SK-N-SH (cell line): ENCODE results near the gene ZAP70. TPM values are rescaled to one million over a fixed set of nuclear protein-coding genes. Genes with fewer than 3 reads are reported as not detected.

ENCODE experiments used
- CTCF ChIA-PET: fragments of 300-600, 350-600 bp; formaldehyde crosslinking; extraction: SDS; loops from one replicate; lab custom pipeline; 2021; lab: Yijun Ruan, JAX
- POLR2A ChIA-PET: fragments of 350-600 bp; sonication (Branson Sonifier 250); formaldehyde crosslinking; extraction: SDS; loops from one replicate; lab custom pipeline; 2020; ENCODE audit warnings: antibody characterized with exemption, inconsistent platforms; lab: Yijun Ruan, JAX
- DNase-seq: peaks from one replicate; pipeline ENCODE4 v3.0.0; 2012
- H2AFZ ChIP-seq: fragments of 200-600 bp; sonication (generic); 2 replicates; pipeline ENCODE4 v1.8.1; 2016; ENCODE audit warnings: antibody characterized with exemption, mild to moderate bottlenecking, low read depth
- H3F3A ChIP-seq: fragments of 200-600 bp; sonication (generic); replicated peaks from 2 replicates; pipeline ENCODE3; 2016; ENCODE audit warnings: antibody characterized with exemption, mild to moderate bottlenecking; ENCODE audit not compliant: insufficient read depth
- H3K27ac ChIP-seq, 2 experiments: fragments of 200-500 bp in 1 of 2; fragments of 200-600 bp in 1 of 2; sonication (Bioruptor generic) in 1 of 2; sonication (generic), shearing (Covaris generic) in 1 of 2; 2 replicates each; pipeline versions ENCODE4 v1.5.1 to v1.6.1; 2014 to 2016; ENCODE audit warnings: low read depth in 2 of 2, inconsistent platforms in 1 of 2, low read length in 1 of 2, mild to moderate bottlenecking in 1 of 2, mixed read lengths in 1 of 2
- H3K27me3 ChIP-seq: fragments of 200-600 bp; sonication (generic), shearing (Covaris generic); 2 replicates; pipeline ENCODE4 v1.6.1; 2016; ENCODE audit warnings: mixed run types; ENCODE audit not compliant: insufficient read depth
- H3K36me3 ChIP-seq, 2 experiments: fragments of 200-500 bp in 1 of 2; fragments of 200-600 bp in 1 of 2; sonication (Bioruptor generic) in 1 of 2; sonication (generic) in 1 of 2; replicated peaks in 1 of 2; 2 replicates each; pipeline versions ENCODE3 to v1.5.1; 2014 to 2016; ENCODE audit warnings: low read length in 1 of 2, mild to moderate bottlenecking in 1 of 2; ENCODE audit not compliant: insufficient read depth in 2 of 2, control insufficient read depth in 1 of 2
- H3K4me1 ChIP-seq, 2 experiments: fragments of 200-500 bp in 1 of 2; fragments of 200-600 bp in 1 of 2; sonication (Bioruptor generic) in 1 of 2; sonication (generic), shearing (Covaris generic) in 1 of 2; 2 replicates each; pipeline versions ENCODE4 v1.5.1 to v1.6.1; 2014 to 2016; ENCODE audit warnings: low read depth in 1 of 2, low read length in 1 of 2, mixed run types in 1 of 2; ENCODE audit not compliant: insufficient read depth in 2 of 2, control insufficient read depth in 1 of 2
- H3K4me2 ChIP-seq: fragments of 200-600 bp; sonication (generic), shearing (Covaris generic); 2 replicates; pipeline ENCODE4 v1.6.1; 2017; ENCODE audit warnings: mixed run types
- H3K4me3 ChIP-seq, 2 experiments: fragments of 200-500 bp in 1 of 2; fragments of 200-600 bp in 1 of 2; sonication (Bioruptor generic) in 1 of 2; sonication (generic), shearing (Covaris generic) in 1 of 2; 2 replicates each; pipeline versions ENCODE4 v1.5.1 to v1.8.1; 2014 to 2016; ENCODE audit warnings: low read depth in 2 of 2, inconsistent platforms in 1 of 2, low read length in 1 of 2, mild to moderate bottlenecking in 1 of 2, mixed read lengths in 1 of 2, moderate library complexity in 1 of 2
- H3K79me2 ChIP-seq: fragments of 200-600 bp; sonication (generic); 2 replicates; pipeline ENCODE4 v1.8.1; 2017; ENCODE audit warnings: mild to moderate bottlenecking; ENCODE audit not compliant: insufficient read depth
- H3K9ac ChIP-seq: fragments of 200-600 bp; sonication (generic); 2 replicates; pipeline ENCODE4 v1.6.1; 2017; ENCODE audit warnings: mixed run types
- H3K9me2 ChIP-seq: fragments of 200-600 bp; sonication (generic); 2 replicates; pipeline ENCODE4 v1.6.1; 2017; ENCODE audit warnings: mixed run types
- H3K9me3 ChIP-seq: fragments of 200-600 bp; sonication (generic); 2 replicates; pipeline ENCODE4 v1.6.1; 2017; ENCODE audit warnings: mixed run types, mild to moderate bottlenecking, moderate library complexity
- H4K20me1 ChIP-seq: fragments of 200-600 bp; sonication (generic); 2 replicates; pipeline ENCODE4 v1.6.1; 2017; ENCODE audit warnings: mild to moderate bottlenecking, mixed run types; ENCODE audit not compliant: insufficient read depth
- CHD2 ChIP-seq: fragments of 150-350 bp; IDR thresholded peaks from 2 replicates; pipeline ENCODE4 v1.6.1; 2018; ENCODE audit warnings: low read length; ENCODE audit not compliant: partially characterized antibody
- FOSL2 ChIP-seq: IDR thresholded peaks from 2 replicates; pipeline ENCODE4 v1.4.0; 2012; ENCODE audit warnings: low read depth, mild to moderate bottlenecking, moderate library complexity, borderline replicate concordance
- FOXJ3 ChIP-seq: sonication (generic); formaldehyde crosslinking; IDR thresholded peaks from 2 replicates; pipeline ENCODE4 v1.5.1; 2020; ENCODE audit warnings: mild to moderate bottlenecking, missing genetic modification reagents
- FOXM1 ChIP-seq: IDR thresholded peaks from 2 replicates; pipeline ENCODE4 v1.4.0; 2012; ENCODE audit warnings: low read depth, mild to moderate bottlenecking
- MEF2A ChIP-seq: IDR thresholded peaks from 2 replicates; pipeline ENCODE4 v1.4.0; 2012; ENCODE audit warnings: low read depth, borderline replicate concordance
- NRF1 ChIP-seq: IDR thresholded peaks from 2 replicates; pipeline ENCODE4 v1.6.1; 2012; ENCODE audit warnings: low read depth, mild to moderate bottlenecking, low read length
- RCOR1 ChIP-seq: fragments of 150-350 bp; IDR thresholded peaks from 2 replicates; pipeline ENCODE4 v1.6.1; 2017; ENCODE audit warnings: antibody characterized with exemption, low read length
- SMC3 ChIP-seq: IDR thresholded peaks from 2 replicates; pipeline ENCODE4 v1.6.1; 2012; ENCODE audit warnings: low read depth, low read length, improper control_type of control experiment
- TCF12 ChIP-seq: IDR thresholded peaks from 2 replicates; pipeline ENCODE4 v1.4.0; 2012
- TEAD4 ChIP-seq: IDR thresholded peaks from 2 replicates; pipeline ENCODE4 v1.4.0; 2012; ENCODE audit warnings: mild to moderate bottlenecking, borderline replicate concordance; ENCODE audit not compliant: insufficient read depth
- YY1 ChIP-seq: IDR thresholded peaks from 2 replicates; pipeline ENCODE4 v1.4.0; 2012; ENCODE audit warnings: low read depth, mild to moderate bottlenecking
- WGBS: methylation state at CpG from one replicate; pipeline ENCODE4 v1.1.6; 2017; ENCODE audit warnings: low lambda C conversion rate; 5-methylcytosine and 5-hydroxymethylcytosine counted together
- polyA plus RNA-seq, 3 experiments: library from polyadenylated mRNA; depleted of rRNA; stranded (reverse); fragments of >200 nt; gene quantifications; 2 replicates each; pipeline ENCODE4 v1.2.3, GENCODE V29; 2012
- TF ChIP-seq, protein P1 (sequence below): fragments of 150-350 bp; IDR thresholded peaks from 2 replicates; pipeline ENCODE4 v1.6.1; 2017; ENCODE audit warnings: antibody characterized with exemption, low read length, low read depth, borderline replicate concordance
- TF ChIP-seq, protein P2 (sequence below): IDR thresholded peaks from 2 replicates; pipeline ENCODE4 v1.4.0; 2012; ENCODE audit warnings: low read depth
- TF ChIP-seq, protein P3 (sequence below): fragments of 150-350 bp; IDR thresholded peaks from 2 replicates; pipeline ENCODE4 v1.6.1; 2016; ENCODE audit warnings: mild to moderate bottlenecking, low read depth, low read length
- TF ChIP-seq, protein P4 (sequence below): IDR thresholded peaks from 2 replicates; pipeline ENCODE4 v1.6.1; 2012; ENCODE audit warnings: mild to moderate bottlenecking, low read depth, low read length, moderate library complexity

The ZAP70 gene
- polyA plus RNA-seq, 1 of the 3 experiments (the other 2 are of a cell fraction): 0.05 TPM

DNA sequence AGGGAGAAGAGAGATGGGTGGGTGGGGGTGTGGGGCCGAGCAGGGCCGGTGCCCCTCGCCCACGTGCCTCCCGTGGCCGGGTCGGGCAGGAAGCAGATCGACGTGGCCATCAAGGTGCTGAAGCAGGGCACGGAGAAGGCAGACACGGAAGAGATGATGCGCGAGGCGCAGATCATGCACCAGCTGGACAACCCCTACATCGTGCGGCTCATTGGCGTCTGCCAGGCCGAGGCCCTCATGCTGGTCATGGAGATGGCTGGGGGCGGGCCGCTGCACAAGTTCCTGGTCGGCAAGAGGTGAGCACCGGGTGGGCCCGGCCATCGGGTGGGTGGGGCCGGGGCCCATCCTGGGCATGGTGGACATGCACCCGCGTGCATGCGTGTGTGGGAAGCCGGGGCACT lies 21.8 kb downstream of the ZAP70 start:
- Histone ChIP-seq H4K20me1 (no peaks in the 10 kb centered on the region), H3K4me3 (no peak overlapping the region), H3F3A (no peaks in the 10 kb centered on the region), H3K36me3 (no peaks in the 10 kb centered on the region), H3K9me2 (no peaks in the 10 kb centered on the region), H2AFZ (no peak overlapping the region), H3K4me2 (no peak overlapping the region), H3K9ac (no peak overlapping the region), H3K27me3 (no peaks in the 10 kb centered on the region), H3K4me1 (no peaks in the 10 kb centered on the region), H3K9me3 (no peaks in the 10 kb centered on the region), H3K79me2 (no peaks in the 10 kb centered on the region), H3K27ac (no peak overlapping the region)
- WGBS: 85% methylated on average over 22 of the region's 29 CpGs
- TF ChIP-seq TCF12 (no peak), TEAD4 (no peak)
- DNase-seq: no peak
- ChIA-PET POLR2A (no interaction called here), CTCF (no interaction called here)

DNA sequence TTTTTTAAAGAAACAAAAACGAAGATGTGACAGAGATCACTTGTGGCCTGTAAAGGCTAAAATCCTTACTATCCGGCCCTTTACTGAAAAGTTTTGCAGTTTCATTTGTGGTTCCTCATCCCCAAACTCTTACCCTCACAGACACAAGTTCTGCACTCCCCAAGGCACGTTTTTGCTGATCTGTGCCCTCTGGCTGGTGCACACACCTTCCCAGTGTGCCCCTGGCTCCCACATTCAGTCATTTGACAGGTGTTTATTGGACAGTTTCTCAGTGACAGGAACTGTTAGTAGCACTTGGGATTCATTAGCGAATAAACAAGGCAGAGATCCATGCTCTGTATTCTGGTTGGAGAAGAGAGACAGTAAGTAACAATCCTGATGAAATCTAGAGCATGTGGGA lies 22.8 kb downstream of the ZAP70 start:
- WGBS: 44% methylated on average over 4 of the region's 4 CpGs
- Histone ChIP-seq H3F3A (no peaks in the 10 kb centered on the region), H3K27ac (no peak overlapping the region), H3K79me2 (no peaks in the 10 kb centered on the region), H3K9ac (no peak overlapping the region), H4K20me1 (no peaks in the 10 kb centered on the region), H3K9me2 (no peaks in the 10 kb centered on the region), H3K4me1 (no peaks in the 10 kb centered on the region; a peak in 1 of 4 replicates), H2AFZ (no peak overlapping the region), H3K4me3 (no peak overlapping the region), H3K4me2 (no peak overlapping the region), H3K27me3 (no peaks in the 10 kb centered on the region), H3K36me3 (no peaks in the 10 kb centered on the region), H3K9me3 (no peaks in the 10 kb centered on the region)
- no peak for DNase-seq
- ChIA-PET POLR2A (no interaction called here), CTCF (no interaction called here)
- TF ChIP-seq RCOR1 (no peak), FOXJ3 (CRISPR knock-in tag) (no peak)

DNA sequence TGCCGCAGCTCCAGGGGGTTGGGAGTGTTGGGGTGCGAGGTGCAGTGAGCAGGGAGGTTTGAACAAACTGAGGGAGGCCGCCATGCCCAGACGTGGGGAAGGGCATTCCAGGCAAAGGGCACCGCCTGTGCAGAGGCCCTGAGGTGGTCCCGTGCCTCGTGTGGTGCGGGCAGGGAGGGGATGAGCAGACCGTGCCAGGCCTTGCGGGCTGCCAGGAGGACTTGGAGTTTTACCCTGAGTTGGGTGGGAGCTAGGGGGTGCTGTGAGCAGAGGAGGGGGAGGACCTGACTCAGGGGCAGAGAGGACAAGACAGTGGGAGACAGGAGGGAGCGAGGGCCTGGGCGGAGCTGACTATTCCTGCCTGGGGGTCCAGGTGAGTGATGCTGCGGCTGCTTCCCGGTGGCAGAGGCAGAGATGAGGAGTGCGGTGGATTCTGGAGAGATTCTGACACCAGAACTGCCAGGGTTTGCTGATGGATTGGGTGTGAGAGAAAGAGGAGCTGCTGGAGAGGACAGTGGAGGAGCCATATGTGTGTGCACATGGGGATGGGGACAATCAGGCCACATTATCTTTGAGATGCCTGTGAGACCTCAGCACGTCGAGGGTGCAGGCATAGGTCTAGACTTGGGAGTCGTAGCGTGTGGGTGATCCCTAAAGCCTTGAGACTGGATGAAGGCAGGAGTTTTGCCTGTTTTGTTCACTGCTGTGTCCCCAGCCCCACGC lies 23.4 kb downstream of the ZAP70 start:
- no peaks in the 10 kb centered on the region for H3K36me3 ChIP-seq
- H3K4me2 ChIP-seq: no peak overlapping the region
- 72% methylated on average over 20 of the region's 20 CpGs for WGBS
- no peaks in the 10 kb centered on the region for H3K79me2 ChIP-seq
- H3K27ac ChIP-seq: no peak overlapping the region
- no peak overlapping the region for H3K9ac ChIP-seq
- no peaks in the 10 kb centered on the region for H3K9me2 ChIP-seq
- DNase-seq: no peak
- ChIA-PET CTCF (interaction anchor here (1.3 kb wide), 1 partner anchor 648 kb away, joined by 4 read pairs; no protein-coding TSS in a partner anchor), POLR2A (no interaction called here)
- no peaks in the 10 kb centered on the region; a peak in 1 of 4 replicates for H3K4me1 ChIP-seq
- H3K27me3 ChIP-seq: no peaks in the 10 kb centered on the region
- no peaks in the 10 kb centered on the region for H3F3A ChIP-seq
- H3K9me3 ChIP-seq: no peaks in the 10 kb centered on the region
- H3K4me3 ChIP-seq: no peak overlapping the region
- no peak overlapping the region for H2AFZ ChIP-seq
- no peaks in the 10 kb centered on the region for H4K20me1 ChIP-seq
- no peak for TF ChIP-seq NRF1
- TF ChIP-seq, protein P1, sequence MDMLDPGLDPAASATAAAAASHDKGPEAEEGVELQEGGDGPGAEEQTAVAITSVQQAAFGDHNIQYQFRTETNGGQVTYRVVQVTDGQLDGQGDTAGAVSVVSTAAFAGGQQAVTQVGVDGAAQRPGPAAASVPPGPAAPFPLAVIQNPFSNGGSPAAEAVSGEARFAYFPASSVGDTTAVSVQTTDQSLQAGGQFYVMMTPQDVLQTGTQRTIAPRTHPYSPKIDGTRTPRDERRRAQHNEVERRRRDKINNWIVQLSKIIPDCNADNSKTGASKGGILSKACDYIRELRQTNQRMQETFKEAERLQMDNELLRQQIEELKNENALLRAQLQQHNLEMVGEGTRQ: no peak
- TF ChIP-seq MEF2A: no peak
- TF ChIP-seq FOXM1: no peak
- no peak for TF ChIP-seq SMC3
- TF ChIP-seq, protein P2, sequence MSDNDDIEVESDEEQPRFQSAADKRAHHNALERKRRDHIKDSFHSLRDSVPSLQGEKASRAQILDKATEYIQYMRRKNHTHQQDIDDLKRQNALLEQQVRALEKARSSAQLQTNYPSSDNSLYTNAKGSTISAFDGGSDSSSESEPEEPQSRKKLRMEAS: no peak
- TF ChIP-seq YY1: no peak
- TF ChIP-seq TCF12: no peak
- TF ChIP-seq, protein P3, sequence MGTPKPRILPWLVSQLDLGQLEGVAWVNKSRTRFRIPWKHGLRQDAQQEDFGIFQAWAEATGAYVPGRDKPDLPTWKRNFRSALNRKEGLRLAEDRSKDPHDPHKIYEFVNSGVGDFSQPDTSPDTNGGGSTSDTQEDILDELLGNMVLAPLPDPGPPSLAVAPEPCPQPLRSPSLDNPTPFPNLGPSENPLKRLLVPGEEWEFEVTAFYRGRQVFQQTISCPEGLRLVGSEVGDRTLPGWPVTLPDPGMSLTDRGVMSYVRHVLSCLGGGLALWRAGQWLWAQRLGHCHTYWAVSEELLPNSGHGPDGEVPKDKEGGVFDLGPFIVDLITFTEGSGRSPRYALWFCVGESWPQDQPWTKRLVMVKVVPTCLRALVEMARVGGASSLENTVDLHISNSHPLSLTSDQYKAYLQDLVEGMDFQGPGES: no peak
- TF ChIP-seq, protein P4, sequence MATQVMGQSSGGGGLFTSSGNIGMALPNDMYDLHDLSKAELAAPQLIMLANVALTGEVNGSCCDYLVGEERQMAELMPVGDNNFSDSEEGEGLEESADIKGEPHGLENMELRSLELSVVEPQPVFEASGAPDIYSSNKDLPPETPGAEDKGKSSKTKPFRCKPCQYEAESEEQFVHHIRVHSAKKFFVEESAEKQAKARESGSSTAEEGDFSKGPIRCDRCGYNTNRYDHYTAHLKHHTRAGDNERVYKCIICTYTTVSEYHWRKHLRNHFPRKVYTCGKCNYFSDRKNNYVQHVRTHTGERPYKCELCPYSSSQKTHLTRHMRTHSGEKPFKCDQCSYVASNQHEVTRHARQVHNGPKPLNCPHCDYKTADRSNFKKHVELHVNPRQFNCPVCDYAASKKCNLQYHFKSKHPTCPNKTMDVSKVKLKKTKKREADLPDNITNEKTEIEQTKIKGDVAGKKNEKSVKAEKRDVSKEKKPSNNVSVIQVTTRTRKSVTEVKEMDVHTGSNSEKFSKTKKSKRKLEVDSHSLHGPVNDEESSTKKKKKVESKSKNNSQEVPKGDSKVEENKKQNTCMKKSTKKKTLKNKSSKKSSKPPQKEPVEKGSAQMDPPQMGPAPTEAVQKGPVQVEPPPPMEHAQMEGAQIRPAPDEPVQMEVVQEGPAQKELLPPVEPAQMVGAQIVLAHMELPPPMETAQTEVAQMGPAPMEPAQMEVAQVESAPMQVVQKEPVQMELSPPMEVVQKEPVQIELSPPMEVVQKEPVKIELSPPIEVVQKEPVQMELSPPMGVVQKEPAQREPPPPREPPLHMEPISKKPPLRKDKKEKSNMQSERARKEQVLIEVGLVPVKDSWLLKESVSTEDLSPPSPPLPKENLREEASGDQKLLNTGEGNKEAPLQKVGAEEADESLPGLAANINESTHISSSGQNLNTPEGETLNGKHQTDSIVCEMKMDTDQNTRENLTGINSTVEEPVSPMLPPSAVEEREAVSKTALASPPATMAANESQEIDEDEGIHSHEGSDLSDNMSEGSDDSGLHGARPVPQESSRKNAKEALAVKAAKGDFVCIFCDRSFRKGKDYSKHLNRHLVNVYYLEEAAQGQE: no peak
- no peak for TF ChIP-seq CHD2
- no peak for TF ChIP-seq FOSL2
